GM19455 (cell line): ENCODE data around the gene PIK3R2.
"Not testable (repeated sequence)": the region's sequence is repeated elsewhere in the genome, so short reads cannot be mapped to it uniquely, and the experiment has no call there.

Experiments
- ATAC-seq: cut with Tn5 transposase; IDR thresholded peaks from one replicate; pipeline ENCODE4 v1.9.1; 2021; ENCODE audit not compliant: unreplicated experiment

The PIK3R2 gene

GRCh38 chr19:18202397-18202777, 49.4 kb downstream of the PIK3R2 start:
- ATAC-seq: no peak

DNA sequence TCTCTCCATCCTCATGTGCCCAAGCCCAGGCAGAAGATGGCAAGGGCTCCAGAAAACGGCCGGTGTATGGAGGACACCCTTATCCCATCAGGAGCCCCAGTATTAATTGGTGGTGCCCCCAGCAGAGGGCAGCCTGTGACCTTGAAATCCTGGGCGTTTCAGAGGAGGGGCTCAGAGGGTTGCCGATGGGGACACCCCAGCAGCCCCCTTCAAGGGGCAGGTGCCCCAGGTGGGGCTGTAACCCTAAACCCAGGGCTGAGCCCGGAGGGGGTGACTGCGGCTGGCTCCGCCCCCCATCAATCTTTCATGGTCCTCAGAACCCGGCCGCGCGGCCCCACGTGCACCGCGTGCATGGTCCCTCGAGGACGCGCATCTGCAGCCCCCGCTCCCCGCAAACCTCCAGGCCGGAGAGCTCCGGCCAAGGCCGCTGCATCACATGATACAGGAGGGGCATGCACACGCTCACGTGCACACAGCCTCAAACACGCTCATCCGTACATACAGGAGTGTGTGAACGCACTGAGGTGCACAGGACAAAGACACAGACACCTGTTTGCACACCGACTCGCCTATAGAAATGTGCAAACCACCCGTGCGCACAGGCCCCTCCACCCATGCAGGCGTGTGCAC, 49.9 kb downstream of the PIK3R2 start:
- no peak for ATAC-seq

DNA sequence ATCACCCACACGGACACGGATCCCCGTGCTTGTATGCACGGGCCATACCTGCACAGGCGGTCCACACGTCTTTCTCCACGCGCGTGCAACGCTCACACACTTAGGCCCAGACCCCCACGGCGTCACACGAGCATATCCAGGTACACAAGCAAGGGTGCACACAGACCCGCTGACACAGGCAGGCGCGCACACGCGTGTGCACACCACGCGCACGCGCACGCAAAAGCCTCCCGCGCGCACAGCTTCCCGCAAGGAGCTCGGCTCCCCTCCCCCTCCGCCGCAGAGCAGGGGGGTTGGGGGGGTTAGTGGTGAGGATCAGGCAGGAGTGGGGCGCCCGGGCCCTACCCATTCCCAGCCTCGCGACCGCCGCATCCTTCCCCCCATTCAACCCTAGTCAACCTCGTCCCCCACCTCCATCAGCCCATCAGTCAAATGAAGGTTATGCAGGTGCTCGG, 50.5 kb downstream of the PIK3R2 start:
- peak; percentile 12 for ATAC-seq

GRCh38 chr19:18203863-18204393, 51.0 kb downstream of the PIK3R2 start, which contains the start of gene RAB3A:
TSS of gene RAB3A (minus strand) at chr19:18204042. CDS start at chr19:18202740, 1,302 bp downstream.
- ATAC-seq: peak; percentile 87

GRCh38 chr19:18204394-18205199, 51.6 kb downstream of the PIK3R2 start:
- peak; percentile 18 for ATAC-seq

- no peak for ATAC-seq
Observed at GRCh38 chr19:18205200-18205892, 52.4 kb downstream of the PIK3R2 start.

DNA sequence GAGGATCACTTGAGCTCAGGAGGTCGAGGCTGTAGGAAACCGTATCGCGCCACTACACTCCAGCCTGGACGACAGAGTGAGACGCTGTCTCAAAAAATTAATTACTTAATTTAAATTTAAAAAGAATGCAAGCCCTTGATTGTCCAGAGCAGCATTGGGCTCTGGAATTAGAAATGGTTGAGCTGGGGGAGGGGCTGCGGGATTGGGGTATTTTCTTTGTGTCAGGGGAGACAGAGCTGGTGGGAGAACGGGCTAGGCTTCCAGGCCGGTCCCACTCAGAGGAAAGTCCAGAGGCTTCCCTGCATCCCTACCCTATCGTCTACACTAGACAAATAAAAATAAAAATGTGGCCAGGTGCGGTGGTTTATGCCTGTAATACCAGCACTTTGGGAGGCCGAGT, 53.1 kb downstream of the PIK3R2 start:
- no peak for ATAC-seq

DNA sequence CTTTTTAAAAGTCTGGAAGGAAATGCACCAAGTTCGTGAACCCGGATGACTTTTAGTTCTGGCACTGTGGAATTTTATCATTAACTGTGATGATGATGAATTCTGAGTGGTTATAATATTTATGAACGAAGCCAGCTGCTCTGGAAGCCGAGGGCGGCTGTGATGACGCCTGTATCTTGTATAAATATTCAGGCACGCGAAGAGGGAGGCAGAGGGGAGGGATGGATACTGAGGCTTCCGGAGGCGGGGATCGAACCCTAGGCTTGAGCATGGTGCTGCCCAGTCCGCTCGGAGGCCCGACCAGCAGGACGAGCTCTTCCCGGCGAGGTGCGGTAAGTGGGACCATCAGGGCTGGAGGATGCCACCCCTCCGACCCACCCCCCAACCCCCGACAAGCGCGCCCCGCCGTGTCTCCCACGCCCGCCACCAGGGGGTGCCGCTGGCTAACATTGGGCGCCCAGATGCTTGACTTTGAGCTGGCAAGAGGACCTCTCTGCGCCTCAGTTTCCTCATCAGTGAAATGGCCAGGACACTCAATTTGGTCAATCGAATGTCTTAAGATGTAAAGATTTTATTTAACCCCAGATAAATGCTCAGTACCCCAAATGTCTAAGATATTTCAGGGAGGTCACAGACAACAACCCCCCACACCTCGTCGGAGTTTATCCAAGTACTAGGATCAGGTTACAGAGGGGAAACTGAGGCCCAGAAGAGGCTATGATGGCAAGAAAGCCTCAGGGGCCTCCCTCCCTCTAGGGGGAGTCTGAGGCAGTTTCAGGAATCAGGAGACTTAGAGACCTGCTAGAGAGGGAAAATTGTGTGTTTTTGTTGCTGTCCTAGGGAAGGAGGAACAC, 55.4 kb downstream of the PIK3R2 start:
- no peak for ATAC-seq

DNA sequence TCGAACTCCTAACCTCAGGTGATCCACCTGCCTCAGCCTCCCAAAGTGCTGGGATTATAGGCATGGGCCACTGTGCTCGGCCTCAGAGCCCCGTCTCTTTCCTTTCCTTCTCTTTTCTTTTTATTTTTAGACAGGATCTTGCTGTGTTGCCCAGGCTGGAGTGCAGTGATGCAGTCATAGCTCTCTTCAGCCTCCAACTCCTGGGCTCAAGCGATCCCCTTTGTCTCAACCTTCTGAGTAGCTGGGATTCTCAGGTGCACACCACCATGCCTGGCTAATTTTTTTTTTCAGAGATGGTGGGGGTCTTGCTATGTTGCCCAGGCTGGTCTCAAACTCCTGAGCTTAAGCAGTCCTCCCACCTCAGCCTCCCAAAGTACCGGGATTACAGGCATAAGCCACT, 56.9 kb downstream of the PIK3R2 start:
- not testable (repeated sequence) for ATAC-seq

DNA sequence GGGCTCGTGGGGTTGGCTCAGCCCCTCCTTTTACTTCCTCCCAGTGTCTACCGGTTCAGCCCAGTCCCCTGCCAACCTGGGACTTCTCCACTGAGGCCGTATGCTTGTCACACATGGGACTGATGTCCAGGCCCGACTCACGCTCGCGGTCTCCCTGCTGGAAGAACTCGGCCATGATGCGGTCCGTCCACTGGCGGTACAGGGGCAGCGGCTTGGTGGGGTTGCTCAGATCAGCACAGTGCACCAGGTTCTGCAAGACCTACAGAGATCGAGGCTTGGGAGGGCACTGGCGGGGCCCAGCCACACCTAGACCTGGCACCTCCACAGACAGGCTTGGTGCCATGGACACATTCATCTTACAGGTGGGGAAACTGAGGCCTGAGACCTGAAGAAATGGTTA, 58.7 kb downstream of the PIK3R2 start:
- ATAC-seq: no peak

DNA sequence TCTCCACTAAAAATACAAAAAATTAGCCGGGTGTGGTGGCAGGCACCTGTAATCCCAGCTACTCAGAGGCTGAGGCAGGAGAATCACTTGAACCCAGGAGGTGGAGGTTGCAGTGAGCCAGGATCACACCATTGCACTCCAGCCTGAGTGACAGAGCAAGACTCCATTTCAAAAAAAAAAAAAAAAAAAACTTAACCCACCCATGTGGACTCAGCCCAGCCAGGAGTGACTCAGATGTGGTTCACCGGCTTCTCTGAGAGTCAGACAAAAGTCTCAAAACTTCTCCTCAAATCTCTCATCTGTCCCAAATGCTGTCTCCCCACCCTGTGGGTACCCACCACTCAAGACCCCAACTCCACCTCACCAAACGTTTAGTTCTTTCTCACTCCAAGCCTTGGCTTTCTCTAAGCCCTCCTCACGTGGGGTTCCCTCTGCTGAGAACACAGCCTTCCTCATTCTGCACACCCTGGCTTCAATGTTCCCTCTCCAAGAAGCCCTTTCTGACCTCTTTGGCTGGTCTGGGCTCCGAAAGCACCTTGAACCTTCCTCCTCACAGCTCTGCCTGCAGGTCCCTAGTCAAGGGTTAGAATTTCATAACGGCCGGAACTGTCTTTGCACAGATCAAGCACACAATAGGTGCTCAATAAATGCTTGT, 61.9 kb downstream of the PIK3R2 start:
- ATAC-seq: no peak

DNA sequence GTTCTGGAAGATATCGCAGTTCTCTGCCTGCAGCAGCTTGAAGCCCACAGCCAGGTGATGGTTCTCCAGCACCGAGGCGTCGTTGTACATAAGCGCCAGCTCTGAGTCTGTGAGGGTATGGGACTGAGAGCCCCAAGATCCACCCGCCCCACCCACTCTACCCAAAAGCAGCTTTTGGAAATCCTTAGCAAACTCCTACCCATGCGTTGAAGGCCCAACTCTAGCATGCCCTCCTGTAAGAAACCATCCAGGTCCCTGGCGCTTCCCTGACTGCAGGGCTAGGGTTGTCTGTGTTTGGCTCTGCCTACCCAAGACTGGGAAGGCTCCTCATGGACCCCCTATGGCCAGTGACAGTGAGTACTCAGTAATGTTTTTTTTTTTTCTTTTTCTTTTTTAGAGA, 63.8 kb downstream of the PIK3R2 start:
- ATAC-seq: no peak

- no peak for ATAC-seq
Observed at GRCh38 chr19:18218159-18218558, 65.2 kb downstream of the PIK3R2 start.

- ATAC-seq: no peak
Observed at GRCh38 chr19:18218600-18218999, 65.6 kb downstream of the PIK3R2 start.
